SIG-M5 treated with dmso at 0.1 percent for 504 hours (cell line): Measurements from ENCODE around the gene DYNC2LI1.

Source experiments
- DNase-seq: peaks from one replicate; lab custom pipeline; 2025; ENCODE audit not compliant: unreplicated experiment; lab: John Stamatoyannopoulos, UW

DYNC2LI1 gene

DNA sequence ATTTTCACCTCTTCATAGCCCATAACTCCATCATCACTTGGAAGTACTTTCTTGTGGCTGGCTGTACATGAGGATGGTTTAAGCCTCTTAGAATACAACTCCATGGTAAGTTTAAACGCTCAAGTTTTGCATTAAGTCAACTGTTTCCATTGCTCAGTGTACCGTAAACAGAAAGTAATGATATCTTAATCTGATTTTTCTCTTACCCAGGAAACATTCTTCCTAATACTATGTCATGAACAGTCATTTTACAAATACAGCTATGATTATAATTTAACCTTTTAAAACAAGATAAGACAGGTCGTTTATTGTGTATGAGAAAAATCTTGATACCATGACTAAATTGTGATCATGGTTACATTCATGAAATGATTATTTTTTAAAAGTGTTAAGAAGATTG is 11.6 kb upstream of the DYNC2LI1 start:
- no peak for DNase-seq

DNA sequence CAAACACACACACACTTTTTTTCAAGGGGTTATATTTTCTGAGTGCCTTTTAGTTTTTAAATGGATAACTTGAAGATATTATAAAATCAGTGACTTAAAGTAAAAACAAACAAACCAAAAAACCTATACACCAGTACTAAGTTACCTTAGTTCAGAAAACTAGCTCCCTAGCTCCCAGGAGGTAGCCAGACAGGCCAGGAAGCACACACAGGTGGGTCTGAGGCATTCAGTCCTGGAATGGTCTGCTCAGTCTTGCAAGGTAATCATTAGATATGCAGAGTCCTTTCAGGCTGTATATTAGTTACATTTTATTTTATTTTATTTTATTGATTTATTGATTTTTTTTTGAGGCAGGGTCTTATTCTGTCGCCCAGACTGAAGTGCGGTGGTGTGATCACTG is 10.7 kb upstream of the DYNC2LI1 start:
- no peak for DNase-seq

DNA sequence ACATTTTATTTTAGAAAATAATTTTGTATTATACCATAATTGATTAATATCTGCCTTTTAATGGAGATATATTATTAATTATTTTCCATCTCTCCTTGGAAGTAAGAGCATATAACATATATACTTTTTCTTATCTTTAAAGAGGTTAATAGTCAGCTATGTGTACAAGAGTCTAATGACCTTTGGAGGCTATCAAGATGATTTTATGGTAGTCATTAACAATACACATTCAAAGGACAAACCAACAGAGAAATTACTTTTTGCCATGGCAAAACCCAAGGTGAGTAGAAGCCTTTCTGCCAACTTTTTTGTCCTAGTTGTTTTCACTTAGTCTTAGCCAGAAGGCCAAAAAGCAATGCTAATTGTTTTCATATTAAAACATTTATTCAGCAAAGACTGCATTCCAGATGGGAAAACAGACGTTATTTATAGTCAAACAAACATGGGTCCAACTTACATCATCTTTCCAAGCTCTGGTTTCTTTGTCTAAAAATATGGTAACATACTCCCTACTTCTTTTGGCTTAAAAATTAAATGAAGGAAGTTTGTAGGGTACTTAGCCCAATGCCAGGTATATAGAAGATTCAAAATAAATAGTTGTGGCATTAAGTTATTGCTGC is 9.6 kb upstream of the DYNC2LI1 start:
- DNase-seq: no peak

DNA sequence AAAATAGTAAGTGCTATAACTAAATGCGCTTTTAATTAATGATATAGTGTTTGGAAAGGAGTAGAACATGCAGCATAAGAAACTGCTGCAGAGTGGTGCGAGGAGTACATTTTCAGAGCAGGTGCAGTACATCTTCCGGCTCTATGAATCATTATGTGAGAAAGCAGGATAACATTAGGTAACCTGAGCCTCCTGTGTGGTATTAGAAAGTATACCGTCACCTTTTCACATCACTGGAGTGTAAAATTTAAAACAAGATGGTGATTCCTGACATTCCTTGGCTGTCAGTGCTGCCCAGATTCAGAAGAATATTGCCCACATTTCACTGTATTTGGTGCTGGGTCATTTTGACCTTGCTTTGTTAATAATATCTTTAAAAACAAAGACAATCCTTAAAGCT is 7.8 kb upstream of the DYNC2LI1 start:
- no peak for DNase-seq

DNA sequence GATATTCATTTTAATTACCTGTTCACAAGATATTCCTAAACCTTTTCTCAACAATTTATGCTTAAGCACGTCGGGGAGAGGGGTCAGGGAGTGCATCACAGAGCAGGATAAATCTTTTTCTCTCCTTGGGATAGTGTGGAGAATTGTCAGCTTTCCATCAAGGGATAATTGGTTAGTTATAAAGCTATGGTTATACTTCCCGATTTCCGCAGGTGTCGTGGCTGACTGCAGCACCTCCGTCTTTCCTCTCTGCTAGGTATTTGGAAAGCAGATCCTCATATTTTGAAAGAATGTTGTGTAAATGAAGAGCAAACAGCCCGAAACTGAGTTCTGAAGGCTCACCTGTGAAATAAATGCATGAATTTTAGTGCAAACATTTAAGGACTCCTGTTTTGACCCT is 778 bp downstream of the DYNC2LI1 start:
- no peak for DNase-seq

DNA sequence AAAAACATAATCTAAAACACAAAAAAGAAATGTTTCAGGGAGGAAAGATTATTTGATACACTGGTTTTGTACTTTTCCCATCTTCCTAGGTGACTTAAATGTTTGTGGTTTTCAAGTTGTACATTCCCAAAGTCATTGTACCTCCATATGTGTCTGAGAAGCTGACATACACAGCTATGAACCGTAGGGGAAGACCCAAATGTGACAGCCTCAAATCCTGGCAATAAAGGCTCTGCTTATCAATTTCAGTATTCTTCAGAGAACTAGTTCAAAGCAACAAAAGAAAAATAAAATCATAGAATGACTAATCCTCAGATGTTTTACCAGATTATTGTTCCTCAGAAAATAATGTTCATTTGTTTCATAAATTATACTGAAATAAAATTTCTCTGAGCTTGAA is 2.5 kb downstream of the DYNC2LI1 start:
- DNase-seq: no peak

DNA sequence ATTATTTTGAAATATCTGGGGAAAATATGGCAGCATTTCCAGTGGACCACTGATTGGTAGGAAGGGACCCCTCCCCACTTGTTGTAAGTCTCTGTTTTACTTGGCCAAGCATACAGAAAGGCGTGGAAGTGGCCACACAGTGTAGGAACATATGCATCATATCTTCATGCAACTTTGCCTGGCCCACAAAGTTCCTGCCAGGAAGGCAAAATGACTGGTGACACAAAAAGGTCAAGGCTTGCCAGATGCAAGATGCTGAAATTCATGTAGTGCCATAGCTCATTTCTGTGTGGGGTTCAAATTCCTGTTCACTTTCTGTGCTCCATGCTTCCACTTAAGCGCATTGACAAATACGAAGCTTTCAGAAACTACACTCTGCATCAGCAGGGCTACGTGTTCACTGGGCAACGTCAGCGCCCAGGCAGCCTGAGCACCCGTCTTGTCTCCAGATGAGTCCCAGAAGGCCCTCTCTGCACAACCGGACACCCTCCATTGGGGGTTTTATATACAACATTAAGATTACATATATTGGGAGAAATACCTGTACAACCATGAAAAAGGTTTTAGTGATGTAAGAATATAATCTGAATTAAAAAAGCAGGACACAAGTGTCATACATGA is 3.6 kb downstream of the DYNC2LI1 start:
- DNase-seq: no peak

DNA sequence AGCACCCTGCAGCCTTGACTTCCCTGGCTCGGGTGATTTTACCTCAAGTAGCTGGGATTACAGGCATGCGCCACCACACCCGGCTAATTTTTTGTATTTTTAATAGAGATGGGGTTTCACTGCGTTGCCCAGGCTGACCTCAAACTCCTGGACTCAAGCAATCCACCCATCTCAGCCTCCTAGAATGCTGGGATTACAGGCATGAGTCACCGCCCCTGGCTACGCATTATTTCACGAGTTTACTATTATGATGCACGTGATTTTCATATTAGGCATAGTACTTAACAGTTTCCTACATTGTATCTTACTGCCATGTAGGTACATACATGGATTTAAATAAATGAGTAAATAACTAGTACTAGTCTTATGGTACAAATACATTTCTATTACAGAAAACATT is 4.4 kb downstream of the DYNC2LI1 start:
- DNase-seq: no peak

DNA sequence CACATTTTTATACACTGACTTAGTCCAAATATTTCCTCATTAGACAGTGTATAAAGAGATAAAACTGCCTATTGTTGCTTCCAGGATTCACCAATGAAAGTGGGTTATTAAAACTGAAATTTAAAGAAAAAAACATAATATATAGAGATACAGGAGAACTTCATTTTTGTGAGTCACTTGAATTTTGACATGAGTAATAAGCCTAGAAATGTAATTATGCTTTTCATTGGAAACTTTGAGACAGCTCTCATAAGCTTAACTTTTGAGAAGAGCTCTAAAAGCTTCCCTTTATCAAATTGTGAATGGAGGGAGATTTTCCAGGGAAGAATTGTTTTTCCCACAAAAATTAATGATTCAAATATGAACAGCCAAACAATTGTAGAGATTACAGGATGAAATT is 14.1 kb downstream of the DYNC2LI1 start:
- no peak for DNase-seq

DNA sequence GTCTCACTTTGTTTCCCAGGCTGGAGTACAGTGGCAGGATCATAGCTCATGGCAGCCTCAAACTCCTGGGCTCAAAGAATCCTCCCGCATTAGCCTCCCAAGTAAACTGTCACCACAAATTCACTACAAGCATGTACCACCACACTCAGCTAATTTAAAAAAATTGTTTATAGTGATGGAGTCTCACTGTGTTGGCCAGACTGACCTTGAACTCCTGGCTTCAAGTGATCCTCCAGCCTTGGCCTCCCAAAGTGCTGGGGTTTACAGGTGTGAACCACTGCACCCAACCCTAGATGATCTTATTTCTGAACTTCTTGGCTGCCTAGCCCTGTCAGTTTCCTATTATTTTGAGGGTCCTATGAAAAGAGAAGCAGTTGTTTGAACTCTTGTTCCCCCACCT is 14.8 kb downstream of the DYNC2LI1 start:
- no peak for DNase-seq

DNA sequence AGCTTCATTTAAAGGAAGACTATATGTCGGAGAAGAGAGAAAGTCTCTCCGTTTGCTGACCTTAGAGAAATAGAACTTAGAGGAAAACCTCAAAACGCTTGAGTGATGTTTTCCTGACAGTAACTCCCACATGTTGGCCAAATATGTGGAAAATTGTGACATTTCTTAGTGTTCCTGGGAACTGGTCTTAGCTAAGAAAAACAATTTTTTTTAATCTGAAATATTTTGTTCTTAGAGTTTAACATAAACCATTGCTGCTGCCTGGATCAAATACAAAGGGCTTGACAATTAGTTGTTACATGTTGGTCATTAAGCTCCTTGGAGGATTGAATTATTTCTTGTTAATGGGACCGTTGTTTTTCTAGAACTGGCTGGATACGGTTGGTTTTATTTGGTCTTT is 16.3 kb downstream of the DYNC2LI1 start:
- no peak for DNase-seq

DNA sequence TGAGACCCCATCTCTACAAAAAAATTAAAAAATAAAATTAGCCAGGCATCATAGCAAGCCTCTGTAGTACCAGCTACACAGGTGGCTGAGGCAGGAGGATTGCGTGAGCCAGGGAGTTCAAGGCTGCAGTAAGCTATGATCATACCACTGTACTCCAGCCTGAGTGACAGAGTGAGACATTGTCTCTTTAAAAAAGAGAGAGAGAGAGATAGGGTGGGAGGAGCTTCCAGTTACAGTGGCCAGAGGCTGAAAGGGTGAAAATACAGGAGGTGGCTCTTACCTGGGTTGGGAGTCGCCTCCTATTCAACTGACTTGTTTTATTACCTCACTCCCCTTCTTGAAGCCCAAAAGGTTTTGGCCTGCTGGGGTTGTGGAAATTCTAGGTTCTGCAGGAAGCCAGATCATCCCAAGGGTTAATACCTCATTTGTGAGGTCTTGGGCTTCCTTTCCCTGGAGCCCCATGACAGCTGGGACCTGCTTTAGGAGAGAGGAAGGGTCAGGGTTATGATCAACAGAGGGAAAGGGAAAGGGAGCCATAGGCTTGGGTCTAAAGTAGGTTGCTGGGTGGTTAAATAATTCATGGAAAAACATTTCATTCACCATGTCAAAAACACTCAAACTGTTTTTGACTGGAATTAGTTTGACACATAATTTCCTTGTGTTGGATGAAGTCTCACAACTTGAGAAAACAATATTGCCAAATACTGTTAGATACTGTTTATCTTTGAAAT is 17.4 kb downstream of the DYNC2LI1 start:
- DNase-seq: no peak

DNA sequence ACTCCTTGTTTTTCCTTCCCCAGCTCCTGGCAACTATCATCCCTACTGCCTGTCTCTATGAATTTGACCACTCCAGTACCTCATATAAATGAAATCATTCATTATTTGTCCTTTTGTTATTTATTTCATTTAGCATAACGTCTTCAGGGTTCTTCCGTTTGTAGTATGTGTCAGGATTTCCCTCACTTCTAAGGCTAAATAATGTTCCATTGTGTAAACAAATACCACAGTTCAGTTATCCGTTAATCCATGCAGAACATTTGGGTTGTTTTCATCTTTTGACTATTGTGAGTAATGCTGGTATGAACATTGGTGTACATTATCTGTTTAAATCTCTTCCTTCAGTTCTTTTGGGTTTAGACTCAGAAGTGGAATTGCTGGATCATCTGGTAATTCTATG is 18.8 kb downstream of the DYNC2LI1 start:
- no peak for DNase-seq

DNA sequence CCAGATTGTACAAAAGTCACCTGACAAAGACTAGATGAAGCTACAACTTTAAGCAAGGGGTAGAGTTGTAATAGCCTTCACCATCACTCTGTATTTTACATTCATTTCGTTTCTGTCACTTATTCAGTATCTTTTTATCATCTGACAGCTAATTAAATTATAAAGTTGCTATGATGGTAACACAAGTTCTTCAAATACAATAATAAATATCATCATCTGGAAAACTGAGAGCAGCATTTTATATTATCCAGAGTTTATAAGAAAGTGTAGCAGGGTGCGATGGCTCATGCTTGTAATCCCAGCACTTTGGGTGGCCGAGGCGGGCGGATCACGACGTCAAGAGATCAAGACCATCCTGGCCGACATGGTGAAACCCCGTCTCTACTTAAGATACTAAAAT is 21.1 kb downstream of the DYNC2LI1 start:
- no peak for DNase-seq

DNA sequence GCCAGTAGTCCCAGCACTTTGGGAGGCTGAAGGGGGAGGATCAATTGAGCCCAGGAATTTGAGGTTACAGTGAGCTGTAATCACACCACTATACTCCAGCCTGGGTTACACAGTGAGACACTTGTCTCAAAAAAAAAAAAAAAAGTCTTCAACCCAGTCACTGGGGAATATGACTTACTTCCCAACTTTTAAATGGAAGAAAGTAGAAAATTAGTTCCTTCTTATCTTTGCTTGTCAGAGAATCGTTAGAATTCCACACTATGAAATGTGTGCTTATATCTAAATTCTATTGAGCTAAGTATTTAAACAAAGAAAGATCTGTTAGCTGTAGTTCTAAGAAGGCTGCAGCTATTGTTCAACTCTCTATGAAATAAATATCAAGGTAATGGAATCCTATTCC is 22.4 kb downstream of the DYNC2LI1 start:
- no peak for DNase-seq

DNA sequence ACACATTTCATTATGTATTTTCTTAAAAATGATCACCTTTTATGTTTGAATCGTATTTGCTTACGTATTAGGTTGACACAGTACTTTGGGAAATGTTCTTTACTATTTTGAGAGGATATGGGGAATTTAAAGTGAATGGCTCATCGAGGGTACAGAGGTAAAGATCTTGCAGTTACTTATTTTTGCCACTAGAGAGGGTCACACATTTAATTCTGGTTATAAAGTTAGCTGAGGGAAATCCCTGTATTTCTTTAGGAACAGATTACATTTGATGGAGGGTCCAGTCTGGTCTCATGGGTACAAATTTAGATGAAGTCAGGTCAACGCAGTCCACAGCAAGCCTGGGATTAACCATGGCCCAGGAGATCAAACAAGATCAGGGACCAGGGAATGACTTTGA is 24.5 kb downstream of the DYNC2LI1 start:
- DNase-seq: peak; percentile 34

DNA sequence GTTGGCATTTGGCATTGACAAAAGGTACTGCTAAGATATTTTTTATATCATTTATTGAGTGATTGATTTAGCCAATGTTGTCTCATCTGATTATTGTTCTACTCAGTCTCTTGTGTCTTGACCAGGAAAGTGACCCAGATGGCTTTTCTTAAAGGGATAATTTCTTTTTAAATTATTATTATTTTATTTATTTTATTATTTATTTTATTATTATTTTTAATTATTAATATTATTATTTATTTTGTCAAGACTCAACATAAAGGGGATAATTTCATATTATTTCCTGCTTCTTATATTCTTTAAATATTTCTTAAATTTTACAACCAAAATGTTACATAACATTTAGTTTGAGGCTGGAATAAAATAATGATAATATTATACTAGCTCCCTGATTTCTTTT is 27.1 kb downstream of the DYNC2LI1 start:
- no peak for DNase-seq

DNA sequence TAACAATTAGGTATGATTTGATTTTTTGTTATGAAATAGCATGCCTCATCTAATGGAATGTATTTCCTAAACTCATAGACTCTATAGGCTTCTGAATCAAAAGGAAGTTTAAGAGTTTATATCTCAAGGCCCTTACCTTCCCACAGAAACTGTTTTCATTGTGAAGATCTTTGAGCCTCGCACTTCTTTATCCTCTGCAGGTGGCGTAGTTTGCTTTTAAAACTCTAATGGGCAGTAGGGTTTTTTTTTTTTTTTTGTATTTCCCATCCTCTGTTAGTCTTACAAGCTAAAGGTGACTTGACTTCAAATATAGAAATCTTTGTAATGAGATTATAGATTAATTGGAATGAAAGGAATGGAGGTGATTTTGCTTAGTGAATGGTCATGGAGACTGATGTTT is 28.3 kb downstream of the DYNC2LI1 start:
- DNase-seq: no peak

DNA sequence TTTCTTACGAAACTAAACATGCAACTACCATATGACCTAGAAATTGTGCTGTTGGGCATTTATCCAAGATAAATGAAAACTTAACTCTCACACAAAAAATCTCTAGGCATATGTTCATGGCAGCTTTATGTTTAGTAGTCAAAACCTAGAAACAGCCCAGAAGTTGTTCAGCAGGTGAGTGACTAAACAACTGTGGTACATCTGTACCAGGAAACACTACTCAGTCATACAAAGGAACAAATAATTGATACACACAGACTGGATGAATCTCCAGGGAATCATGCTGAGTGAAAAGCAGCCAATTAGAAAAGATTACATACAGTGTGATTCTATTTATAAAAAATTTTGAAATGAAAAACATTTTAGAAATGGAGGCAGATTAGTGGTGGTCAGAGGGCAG is 29.3 kb downstream of the DYNC2LI1 start:
- DNase-seq: no peak

DNA sequence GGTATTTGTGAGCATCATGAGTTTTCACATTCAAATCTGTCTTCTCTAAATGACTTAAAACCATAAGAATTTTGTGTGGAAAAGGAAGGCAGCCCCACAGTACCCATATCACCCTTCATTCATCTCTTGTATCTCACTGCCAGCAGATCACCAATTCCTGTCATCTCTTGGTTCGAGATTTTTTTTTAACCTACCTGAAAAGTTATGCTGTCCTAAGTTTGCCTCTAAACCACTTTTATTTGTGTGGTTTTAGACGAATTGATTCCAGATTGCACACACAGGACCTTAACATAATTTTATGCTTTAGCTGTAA is 32.8 kb downstream of the DYNC2LI1 start:
- no peak for DNase-seq

DNA sequence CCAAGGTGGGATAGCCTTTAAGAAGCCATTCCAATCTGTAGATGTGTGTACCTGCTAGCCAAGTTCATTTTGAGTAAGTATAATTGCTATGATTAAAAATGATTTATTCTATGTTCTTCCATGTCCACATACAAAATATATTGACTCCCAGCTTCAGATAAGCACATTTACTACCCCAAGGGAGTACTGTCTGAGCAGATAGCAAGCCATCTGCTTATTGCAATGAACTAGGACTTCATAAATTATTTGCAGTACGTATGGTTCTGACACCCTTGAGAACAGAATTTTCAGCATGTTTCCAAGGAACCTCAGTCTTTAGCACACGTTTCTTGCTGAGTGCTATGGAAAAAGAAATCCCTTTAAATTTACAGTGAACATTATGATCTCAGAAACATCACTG is 36.6 kb downstream of the DYNC2LI1 start:
- DNase-seq: no peak

DNA sequence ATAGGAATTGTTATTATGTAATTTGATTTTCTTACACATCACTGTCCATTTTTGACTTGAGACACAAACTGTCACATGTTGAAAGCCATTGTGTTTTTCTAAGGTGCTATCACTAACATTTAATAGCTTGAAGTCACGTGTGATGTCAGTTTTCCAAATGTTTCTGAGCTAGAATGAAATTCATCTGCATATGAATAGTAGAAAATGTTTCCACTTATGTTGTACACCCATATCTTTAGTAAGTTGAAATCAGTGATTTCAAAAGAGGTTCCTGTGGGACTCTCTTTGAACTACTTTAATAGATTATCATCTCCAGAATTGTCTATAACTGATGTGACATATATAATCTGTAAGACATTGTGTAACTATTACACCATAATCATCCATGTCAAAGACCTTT is 37.0 kb downstream of the DYNC2LI1 start:
- no peak for DNase-seq

DNA sequence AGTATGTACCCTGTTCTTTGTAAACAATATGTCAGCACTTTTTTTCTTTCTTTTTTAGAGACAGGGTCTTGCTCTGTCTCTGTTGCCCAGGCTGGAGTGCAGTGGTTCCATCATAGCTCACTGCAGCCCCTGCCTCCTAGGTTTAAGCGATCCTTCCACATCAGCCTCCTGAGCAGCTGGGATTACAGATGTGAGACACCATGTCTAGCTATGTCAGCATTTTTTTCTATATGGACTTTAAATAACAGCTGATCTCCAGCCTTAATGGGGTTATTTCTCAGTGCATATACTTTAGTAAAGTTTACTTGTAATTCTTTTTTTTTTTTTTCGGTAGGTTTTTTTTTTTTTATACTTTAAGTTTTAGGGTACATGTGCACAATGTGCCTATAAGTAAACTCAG is 38.2 kb downstream of the DYNC2LI1 start:
- DNase-seq: no peak
